Endothelial cell (in vitro differentiated cells): ENCODE measurements around the gene SLC24A3. TPM values are rescaled to one million over a fixed set of nuclear protein-coding genes. Genes with fewer than 3 reads are reported as not detected.

Experiments
- DNase-seq: peaks from one replicate; pipeline ENCODE4 v3.0.0; 2021; ENCODE audit warnings: low spot score
- H3K27ac Mint-ChIP-seq: one replicate; pipeline ENCODE4 v1.8.0; 2021; ENCODE audit warnings: mixed read lengths, inconsistent platforms; ENCODE audit not compliant: unreplicated experiment
- H3K27me3 Mint-ChIP-seq: one replicate; pipeline ENCODE4 v1.8.0; 2021; ENCODE audit warnings: mild to moderate bottlenecking, moderate library complexity, mixed read lengths, inconsistent platforms; ENCODE audit not compliant: unreplicated experiment
- H3K36me3 Mint-ChIP-seq: one replicate; pipeline ENCODE4 v1.8.0; 2021; ENCODE audit warnings: mild to moderate bottlenecking, low read depth, mixed read lengths, inconsistent platforms; ENCODE audit not compliant: unreplicated experiment
- H3K4me1 Mint-ChIP-seq: one replicate; pipeline ENCODE4 v1.8.0; 2021; ENCODE audit warnings: mild to moderate bottlenecking, mixed read lengths, inconsistent platforms; ENCODE audit not compliant: unreplicated experiment
- H3K4me3 Mint-ChIP-seq: one replicate; pipeline ENCODE4 v1.8.0; 2021; ENCODE audit warnings: mild to moderate bottlenecking, mixed read lengths, inconsistent platforms; ENCODE audit not compliant: unreplicated experiment
- H3K9me3 Mint-ChIP-seq: one replicate; pipeline ENCODE4 v1.8.0; 2021; ENCODE audit warnings: mixed read lengths, inconsistent platforms; ENCODE audit not compliant: unreplicated experiment
- total RNA-seq: library from RNA; stranded (reverse); fragmentation: NEBNext Ultra II Directional; extraction: Animal tissue kit (Norgen Biotek cat#: 25700); gene quantifications from one replicate; pipeline ENCODE4 v1.2.1, GENCODE V29; 2021; ENCODE audit not compliant: unreplicated experiment
- TF ChIP-seq, protein P1 (sequence below): fragments of 200-600 bp; sonication (generic); IDR thresholded peaks from one replicate; pipeline ENCODE4 v1.5.0; 2021; ENCODE audit warnings: antibody characterized with exemption; ENCODE audit not compliant: unreplicated experiment

The SLC24A3 gene
- total RNA-seq, 1 donor from 2014 or later, result 0.15 TPM

- Mint-ChIP-seq H3K4me3 (no peak overlapping the region), H3K36me3 (no peaks in the 10 kb centered on the region), H3K4me1 (no peaks in the 10 kb centered on the region), H3K9me3 (no peaks in the 10 kb centered on the region), H3K27me3 (no peaks in the 10 kb centered on the region), H3K27ac (no peak overlapping the region)
- TF ChIP-seq, protein P1, sequence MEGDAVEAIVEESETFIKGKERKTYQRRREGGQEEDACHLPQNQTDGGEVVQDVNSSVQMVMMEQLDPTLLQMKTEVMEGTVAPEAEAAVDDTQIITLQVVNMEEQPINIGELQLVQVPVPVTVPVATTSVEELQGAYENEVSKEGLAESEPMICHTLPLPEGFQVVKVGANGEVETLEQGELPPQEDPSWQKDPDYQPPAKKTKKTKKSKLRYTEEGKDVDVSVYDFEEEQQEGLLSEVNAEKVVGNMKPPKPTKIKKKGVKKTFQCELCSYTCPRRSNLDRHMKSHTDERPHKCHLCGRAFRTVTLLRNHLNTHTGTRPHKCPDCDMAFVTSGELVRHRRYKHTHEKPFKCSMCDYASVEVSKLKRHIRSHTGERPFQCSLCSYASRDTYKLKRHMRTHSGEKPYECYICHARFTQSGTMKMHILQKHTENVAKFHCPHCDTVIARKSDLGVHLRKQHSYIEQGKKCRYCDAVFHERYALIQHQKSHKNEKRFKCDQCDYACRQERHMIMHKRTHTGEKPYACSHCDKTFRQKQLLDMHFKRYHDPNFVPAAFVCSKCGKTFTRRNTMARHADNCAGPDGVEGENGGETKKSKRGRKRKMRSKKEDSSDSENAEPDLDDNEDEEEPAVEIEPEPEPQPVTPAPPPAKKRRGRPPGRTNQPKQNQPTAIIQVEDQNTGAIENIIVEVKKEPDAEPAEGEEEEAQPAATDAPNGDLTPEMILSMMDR, result no peak
- DNase-seq, result no peak
These were observed 164.2 kb downstream of the SLC24A3 start for GRCh38 chr20:19376451-19377229.

GRCh38 chr20:19378058-19378457 lies 165.6 kb downstream of the SLC24A3 start:
- Mint-ChIP-seq H3K27ac (no peak overlapping the region), H3K9me3 (no peaks in the 10 kb centered on the region), H3K4me1 (no peaks in the 10 kb centered on the region), H3K27me3 (no peaks in the 10 kb centered on the region), H3K36me3 (no peaks in the 10 kb centered on the region), H3K4me3 (no peak overlapping the region)
- no peak for DNase-seq
- TF ChIP-seq, protein P1, result no peak

GRCh38 chr20:19380211-19380610 lies 167.8 kb downstream of the SLC24A3 start:
- no peaks in the 10 kb centered on the region for H3K36me3 Mint-ChIP-seq
- DNase-seq, result no peak
- no peak overlapping the region for H3K27ac Mint-ChIP-seq
- no peaks in the 10 kb centered on the region for H3K27me3 Mint-ChIP-seq
- no peak overlapping the region for H3K4me3 Mint-ChIP-seq
- no peaks in the 10 kb centered on the region for H3K9me3 Mint-ChIP-seq
- TF ChIP-seq, protein P1, result no peak
- no peaks in the 10 kb centered on the region for H3K4me1 Mint-ChIP-seq

DNA sequence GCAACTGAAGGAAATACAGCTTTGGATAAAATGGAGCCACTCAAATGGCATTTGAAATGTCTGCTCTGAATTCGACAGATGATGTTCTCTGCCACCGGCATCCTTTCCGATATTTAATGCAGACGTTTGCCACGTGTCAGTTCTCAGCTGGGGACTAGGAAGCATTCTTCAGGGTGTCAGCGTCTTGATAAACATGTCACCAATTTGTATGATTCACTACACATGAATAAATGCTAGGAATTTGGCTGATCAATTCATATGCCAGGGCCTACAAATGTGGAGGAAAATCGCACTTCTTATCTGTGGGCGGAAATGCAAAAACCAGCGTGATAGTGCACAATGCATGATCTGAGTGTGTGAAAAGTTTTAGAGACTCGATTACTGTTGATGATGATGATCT lies 169.5 kb downstream of the SLC24A3 start:
- Mint-ChIP-seq H3K4me1 (no peaks in the 10 kb centered on the region), H3K4me3 (no peak overlapping the region), H3K27ac (no peak overlapping the region), H3K9me3 (no peaks in the 10 kb centered on the region), H3K27me3 (peaks cover 1% of the 10 kb centered on the region), H3K36me3 (no peaks in the 10 kb centered on the region)
- TF ChIP-seq, protein P1, result no peak
- DNase-seq, result no peak
